GM04504 (cell line): ENCODE measurements around the gene PNPLA6.
"Not testable (repeated sequence)": the region's sequence is repeated elsewhere in the genome, so short reads cannot be mapped to it uniquely, and the experiment has no call there.

Source experiments
- DNase-seq: peaks from one replicate; pipeline ENCODE4 v3.0.0-alpha.2; 2012; ENCODE audit warnings: low read depth

Gene PNPLA6

GRCh38 chr19:7556696-7557315, 21.3 kb downstream of the PNPLA6 start:
- no peak for DNase-seq

GRCh38 chr19:7558667-7559066, 23.1 kb downstream of the PNPLA6 start:
- no peak for DNase-seq

GRCh38 chr19:7559102-7559501, 23.6 kb downstream of the PNPLA6 start:
- DNase-seq, result no peak

DNA sequence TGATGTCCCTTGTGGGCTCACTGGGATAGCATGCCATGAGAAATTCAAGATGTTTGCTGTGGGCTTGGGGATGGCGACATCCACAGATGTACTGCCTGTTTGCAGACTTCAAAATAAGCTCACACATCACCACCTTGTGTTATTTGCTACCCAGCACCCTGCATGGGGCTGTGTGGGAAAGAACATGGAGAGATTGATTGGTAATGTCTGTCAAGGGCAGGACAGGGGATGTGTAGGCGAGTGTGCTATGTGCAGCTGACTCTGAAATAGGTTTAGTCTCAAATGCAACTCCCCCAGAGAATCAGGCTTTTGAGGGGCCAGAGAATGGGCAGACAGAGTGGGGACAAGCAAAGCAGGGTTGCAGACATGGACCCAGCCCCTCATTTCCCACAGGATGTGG, 24.7 kb downstream of the PNPLA6 start:
- DNase-seq, result no peak

DNA sequence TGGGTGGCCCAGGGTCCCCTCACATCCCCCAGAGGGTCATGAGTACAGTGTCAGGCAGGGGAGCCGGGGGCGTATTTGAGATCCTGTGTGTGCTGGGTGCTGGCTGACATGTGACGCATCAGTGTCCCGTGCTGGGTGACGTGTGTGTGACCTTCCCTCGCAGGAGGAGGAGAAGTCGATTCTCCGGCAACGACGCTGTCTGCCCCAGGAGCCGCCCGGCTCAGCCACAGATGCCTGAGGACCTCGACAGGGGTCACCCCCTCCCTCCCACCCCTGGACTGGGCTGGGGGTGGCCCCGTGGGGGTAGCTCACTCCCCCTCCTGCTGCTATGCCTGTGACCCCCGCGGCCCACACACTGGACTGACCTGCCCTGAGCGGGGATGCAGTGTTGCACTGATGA, 25.8 kb downstream of the PNPLA6 start:
- DNase-seq, result no peak

DNA sequence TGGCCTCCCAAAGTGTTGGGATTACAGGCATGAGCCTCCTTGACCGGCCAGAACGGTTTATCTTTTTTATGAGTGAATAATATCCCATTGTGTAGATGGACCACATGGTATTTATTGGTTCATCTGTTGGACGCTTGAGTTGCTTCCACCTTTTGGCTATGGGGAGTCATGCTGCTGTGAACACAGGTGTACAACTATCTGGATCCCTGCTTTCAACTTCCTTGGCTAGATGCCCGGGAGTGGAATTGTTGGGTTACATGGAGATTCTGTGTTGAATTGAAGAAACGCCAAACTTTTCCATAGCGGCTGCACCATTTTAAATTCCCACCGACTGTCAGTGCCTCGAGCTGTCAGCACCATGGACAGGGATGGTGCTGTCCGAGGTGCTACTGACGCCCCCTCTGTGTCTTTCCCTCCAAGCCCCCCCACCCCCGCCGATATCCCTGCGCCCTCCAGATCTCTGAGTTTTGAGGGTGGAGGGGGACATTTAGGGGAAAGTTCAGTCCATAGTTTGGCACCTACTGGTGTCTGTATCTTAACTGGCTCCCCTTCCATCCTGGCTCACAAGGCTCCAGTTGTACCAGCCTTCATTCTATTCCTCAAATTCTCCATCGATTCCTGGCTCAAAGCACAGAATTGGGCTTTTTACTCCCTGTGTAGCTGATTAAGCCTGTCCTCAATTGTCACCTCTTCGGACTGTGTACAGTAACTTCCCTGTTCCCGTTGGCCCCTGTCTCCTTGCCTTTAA, 27.3 kb downstream of the PNPLA6 start:
- DNase-seq, result no peak

DNA sequence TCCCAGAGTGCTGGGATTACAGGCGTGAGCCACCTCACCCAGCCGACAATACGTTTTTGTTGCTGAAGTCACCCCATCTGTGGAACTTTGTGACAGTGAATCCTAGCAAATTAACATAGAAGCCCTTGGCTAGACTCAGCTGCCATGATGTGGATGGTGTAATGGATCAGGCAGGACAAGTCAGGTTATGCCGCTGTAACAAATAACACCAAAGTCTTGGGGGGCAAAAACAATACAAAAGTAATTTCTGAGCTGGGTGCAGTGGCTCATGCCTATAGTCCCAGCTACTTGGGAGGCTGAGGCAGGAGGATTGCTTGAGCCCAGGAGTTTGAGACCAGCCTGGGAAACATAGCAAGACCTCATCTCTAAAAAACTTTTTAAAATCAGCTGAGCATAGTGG, 29.3 kb downstream of the PNPLA6 start:
- DNase-seq, result no peak

DNA sequence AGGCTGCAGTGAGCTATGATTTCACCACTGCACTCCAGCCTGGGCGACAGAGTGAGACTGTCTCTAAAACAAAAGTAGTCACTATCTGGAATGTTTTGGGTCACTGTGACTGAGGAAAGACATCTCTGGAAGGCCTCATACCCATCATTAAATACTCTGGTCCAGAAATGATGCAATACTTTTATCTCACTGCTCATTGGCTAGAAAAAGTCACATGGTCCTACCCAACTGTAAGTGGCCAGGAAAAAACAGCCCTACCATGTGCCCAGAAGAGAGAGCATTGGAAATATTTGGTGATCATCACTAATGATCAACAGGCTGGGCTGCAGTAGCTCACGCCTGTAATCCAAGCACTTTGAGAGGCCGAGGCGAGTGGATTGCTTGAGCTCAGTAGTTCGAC, 29.8 kb downstream of the PNPLA6 start:
- no peak for DNase-seq

- DNase-seq, result no peak
These were observed 35.2 kb downstream of the PNPLA6 start for GRCh38 chr19:7570761-7571160.

- DNase-seq, result no peak
These were observed 40.0 kb downstream of the PNPLA6 start for GRCh38 chr19:7575434-7576040.

DNA sequence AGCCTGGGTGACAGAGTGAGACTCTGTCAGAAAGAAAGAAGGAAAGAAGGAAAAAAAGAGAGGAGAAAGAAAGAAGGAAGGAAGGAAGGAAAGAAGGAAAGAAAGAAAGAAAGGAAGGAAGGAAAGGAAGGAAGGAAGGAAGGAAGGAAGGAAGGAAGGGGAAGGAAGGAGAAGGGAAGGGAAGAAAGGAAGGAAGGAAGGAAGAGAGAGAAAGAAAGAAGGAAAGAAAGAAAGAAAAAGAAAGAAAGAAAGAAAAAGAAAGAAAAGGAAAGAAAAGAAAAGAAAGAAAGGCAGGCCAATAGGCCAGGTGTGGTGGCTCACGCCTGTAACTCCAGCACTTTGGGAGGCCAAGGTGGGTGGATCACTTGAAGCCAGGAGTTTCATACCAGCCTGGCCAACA, 41.9 kb downstream of the PNPLA6 start:
- DNase-seq, result not testable (repeated sequence)

- DNase-seq, result no peak
These were observed 42.6 kb downstream of the PNPLA6 start for GRCh38 chr19:7578127-7578526.

- DNase-seq, result no peak
These were observed 43.7 kb downstream of the PNPLA6 start for GRCh38 chr19:7579182-7579581.

DNA sequence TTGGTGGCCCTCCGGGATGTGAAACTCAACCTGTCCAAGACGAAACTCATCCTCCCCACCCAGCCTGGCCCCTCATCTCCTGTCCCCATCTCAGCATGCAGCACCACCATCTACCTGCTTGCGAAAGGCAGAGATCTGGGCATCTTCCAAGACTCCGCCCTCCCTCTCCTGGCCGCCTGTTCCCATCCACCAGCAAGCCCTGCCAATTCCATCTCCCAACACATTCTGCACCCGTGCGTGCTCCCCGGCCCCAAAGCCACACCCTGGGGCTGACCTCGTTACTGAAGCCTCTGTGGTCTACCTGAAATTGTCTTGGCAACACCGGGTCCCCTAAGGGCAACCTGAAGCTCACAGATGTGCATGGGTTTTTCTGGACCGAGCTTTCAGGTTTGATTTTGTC, 46.9 kb downstream of the PNPLA6 start:
- DNase-seq, result no peak

GRCh38 chr19:7589822-7590221, 54.3 kb downstream of the PNPLA6 start:
- DNase-seq, result no peak

- DNase-seq, result no peak
These were observed 54.7 kb downstream of the PNPLA6 start for GRCh38 chr19:7590256-7590655.

DNA sequence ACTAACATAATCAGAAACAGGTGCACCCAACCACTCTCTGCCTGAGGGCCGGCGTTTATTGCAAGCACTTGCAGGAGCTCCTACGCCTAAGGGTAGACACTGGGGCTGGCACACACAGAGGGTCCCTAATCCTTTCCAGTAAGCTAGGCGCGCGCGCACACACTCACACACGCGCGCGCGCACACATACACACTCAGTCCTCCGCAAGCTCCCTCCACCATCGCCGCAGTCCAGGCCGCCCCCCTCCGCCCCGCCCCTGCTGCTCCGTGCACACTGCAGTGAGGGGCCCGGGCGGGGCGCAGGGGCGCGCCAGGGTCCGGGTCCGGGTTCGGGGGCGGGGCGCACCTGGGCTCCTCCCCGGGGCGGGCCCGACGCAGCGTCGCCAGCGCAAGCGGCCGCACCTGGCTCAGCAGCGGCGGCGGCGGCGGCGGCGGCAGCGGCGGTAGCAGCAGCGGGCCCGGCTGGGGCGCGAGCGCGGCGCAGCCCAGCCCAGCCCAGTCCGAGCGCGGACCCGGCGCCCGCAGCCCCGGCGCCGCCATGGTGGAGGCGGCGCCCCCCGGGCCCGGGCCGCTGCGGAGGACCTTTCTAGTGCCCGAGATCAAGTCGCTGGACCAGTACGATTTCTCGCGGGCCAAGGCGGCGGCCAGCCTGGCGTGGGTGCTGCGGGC, 60.1 kb downstream of the PNPLA6 start, which contains the start of gene CAMSAP3:
CAMSAP3 (plus strand) TSS at position 398 of the 668 bp plus-strand sequence; CDS start at position 538, 140 bp downstream.
- no peak for DNase-seq

GRCh38 chr19:7596211-7596937, 60.9 kb downstream of the PNPLA6 start:
- no peak for DNase-seq

DNA sequence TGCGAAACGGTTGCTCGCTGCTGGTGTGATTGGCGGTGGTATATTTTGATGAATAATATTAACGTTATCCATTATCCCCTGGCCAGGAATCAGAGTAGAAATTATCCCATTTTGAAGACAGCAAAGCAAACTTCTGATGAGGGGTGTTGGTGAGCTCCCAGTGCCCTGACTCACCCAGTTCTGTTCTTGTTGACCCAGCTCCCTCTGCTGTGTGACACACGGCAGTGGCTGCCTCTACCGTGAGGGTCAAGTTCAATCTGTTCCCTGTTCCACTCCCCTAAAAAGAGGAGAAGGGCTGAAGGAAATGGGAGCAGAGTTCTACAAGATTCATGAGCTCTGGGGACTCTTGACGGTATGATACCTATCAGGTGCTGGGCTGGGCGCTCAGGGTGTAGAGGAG, 62.2 kb downstream of the PNPLA6 start:
- DNase-seq, result no peak

- DNase-seq, result no peak
These were observed 62.7 kb downstream of the PNPLA6 start for GRCh38 chr19:7598180-7598579.

GRCh38 chr19:7600721-7601120, 65.2 kb downstream of the PNPLA6 start:
- no peak for DNase-seq
